HepG2 (cell line): ENCODE measurements around the gene CNPY1. TPM values are rescaled to one million over a fixed set of nuclear protein-coding genes. Genes with fewer than 3 reads are reported as not detected.

Experiments
- ATAC-seq: fragments of 200-7000 bp; cut with Tn5 transposase; 3 replicates; pipeline ENCODE4 v1.9.1; 2020; ENCODE audit warnings: mild to moderate bottlenecking, moderate library complexity
- BruUV-seq: library from RNA; stranded (reverse); fragments of 400-500 nt; replicated peaks from 2 replicates; lab custom pipeline; 2021; lab: Mats Ljungman, UMichigan
- CTCF ChIA-PET: fragments of 300-600 bp; formaldehyde crosslinking; extraction: SDS; loops from one replicate; lab custom pipeline; 2021; ENCODE audit warnings: low total read pairs, inconsistent platforms, low intra/inter-chr PET ratio; lab: Yijun Ruan, JAX
- POLR2A ChIA-PET: fragments of 350-600 bp; sonication (Branson Sonifier 250); formaldehyde crosslinking; loops from one replicate; lab custom pipeline; 2020; ENCODE audit warnings: antibody characterized with exemption, inconsistent platforms; lab: Yijun Ruan, JAX
- DNase-seq: peaks from one replicate; pipeline ENCODE4 v3.0.0-alpha.2; 2015; ENCODE audit warnings: low spot score
- FAIRE-seq: peaks from 3 replicates; lab custom pipeline; 2011; peaks lifted over from hg19 to GRCh38; lab: Jason Lieb, UNC
- H2AFZ ChIP-seq: one replicate; pipeline ENCODE4 v1.6.1; 2011; ENCODE audit warnings: low read length, inconsistent platforms
- H3K27ac ChIP-seq: fragments of 300-600 bp; 3 replicates; pipeline ENCODE4 v1.8.0; 2011; ENCODE audit warnings: mixed run types, mild to moderate bottlenecking, mixed read lengths, low read length, inconsistent platforms; ENCODE audit not compliant: insufficient read depth; ENCODE audit errors: extremely low read length
- H3K27me3 ChIP-seq, 2 experiments: fragments of 200-600 bp in 1 of 2; 2 replicates in 1 of 2; 3 replicates in 1 of 2; pipeline versions ENCODE4 v1.6.0 to v1.8.0; 2011; ENCODE audit warnings: low read length in 2 of 2, mild to moderate bottlenecking in 2 of 2, moderate library complexity in 2 of 2, inconsistent platforms in 1 of 2; ENCODE audit not compliant: insufficient read depth in 2 of 2, control insufficient read depth in 1 of 2
- H3K36me3 ChIP-seq, 2 experiments: fragments of 200-600 bp in 1 of 2; replicated peaks in 1 of 2; 2 replicates in 1 of 2; 3 replicates in 1 of 2; pipeline versions ENCODE4 v1.5.1 to v1.8.0; 2011; ENCODE audit warnings: low read length in 2 of 2, inconsistent platforms in 1 of 2; ENCODE audit not compliant: insufficient read depth in 2 of 2, control insufficient read depth in 1 of 2
- H3K4me1 ChIP-seq: 2 replicates; pipeline ENCODE4 v1.5.1; 2012; ENCODE audit warnings: low read length, inconsistent platforms; ENCODE audit not compliant: insufficient read depth
- H3K4me2 ChIP-seq: 2 replicates; pipeline ENCODE4 v1.6.0; 2011; ENCODE audit warnings: low read depth, low read length, inconsistent platforms
- H3K4me3 ChIP-seq, 3 experiments: fragments of 200-600 bp in 1 of 3; sonication (generic), shearing (Covaris generic) in 1 of 3; replicated peaks in 1 of 3; 2 replicates each; pipeline ENCODE4 v1.5.1; 2011 to 2016; ENCODE audit warnings: low read length in 3 of 3, inconsistent platforms in 2 of 3, low read depth in 2 of 3, mild to moderate bottlenecking in 2 of 3, control low read depth in 1 of 3, mixed read lengths in 1 of 3; ENCODE audit not compliant: insufficient read depth in 1 of 3
- H3K79me2 ChIP-seq: one replicate; pipeline ENCODE4 v1.6.1; 2011; ENCODE audit warnings: low read length, inconsistent platforms; ENCODE audit not compliant: insufficient read depth
- H3K9ac ChIP-seq: 2 replicates; pipeline ENCODE4 v1.6.0; 2011; ENCODE audit warnings: mild to moderate bottlenecking, low read depth, low read length, inconsistent platforms; ENCODE audit not compliant: insufficient read depth
- H3K9me3 ChIP-seq: 2 replicates; pipeline ENCODE4 v1.5.1; 2012; ENCODE audit warnings: mild to moderate bottlenecking, low read length
- H4K20me1 ChIP-seq: 2 replicates; pipeline ENCODE4 v1.6.0; 2011; ENCODE audit warnings: inconsistent platforms, mild to moderate bottlenecking, low read length, moderate library complexity; ENCODE audit not compliant: insufficient read depth
- AKAP8 ChIP-seq: sonication (generic); formaldehyde crosslinking; IDR thresholded peaks from 2 replicates; pipeline ENCODE4 v1.5.1; 2020; ENCODE audit warnings: mild to moderate bottlenecking, missing genetic modification reagents
- ERF ChIP-seq: IDR thresholded peaks from 2 replicates; pipeline ENCODE4 v1.6.1; 2018; ENCODE audit warnings: missing biosample characterization, missing genetic modification reagents
- JUN ChIP-seq: sonication (generic); formaldehyde crosslinking; IDR thresholded peaks from 2 replicates; pipeline ENCODE4 v1.4.0; 2020; ENCODE audit warnings: mild to moderate bottlenecking, missing genetic modification reagents
- LCORL ChIP-seq, 2 experiments: fragments of 450-650 bp in 1 of 2; sonication (generic) in 1 of 2; formaldehyde crosslinking in 1 of 2; IDR thresholded peaks; 2 replicates each; pipeline versions ENCODE4 v1.5.0 to v1.6.1; 2017 to 2020; ENCODE audit warnings: antibody characterized with exemption in 1 of 2, missing genetic modification reagents in 1 of 2
- MAZ ChIP-seq, 2 experiments: sonication (generic) in 1 of 2; formaldehyde crosslinking in 1 of 2; IDR thresholded peaks; 2 replicates each; pipeline versions ENCODE4 v1.5.0 to v1.6.1; 2012 to 2020; ENCODE audit warnings: low read depth in 2 of 2, mild to moderate bottlenecking in 2 of 2, borderline replicate concordance in 1 of 2, improper control_type of control experiment in 1 of 2, low read length in 1 of 2, missing genetic modification reagents in 1 of 2, moderate library complexity in 1 of 2
- PITX1 ChIP-seq: sonication (generic); formaldehyde crosslinking; IDR thresholded peaks from 2 replicates; pipeline ENCODE4 v1.5.1; 2020; ENCODE audit warnings: mild to moderate bottlenecking, missing genetic modification reagents
- RXRB ChIP-seq: IDR thresholded peaks from 2 replicates; pipeline ENCODE4 v1.6.1; 2016; ENCODE audit warnings: borderline replicate concordance, missing genetic modification reagents, missing compliant biosample characterization
- SMAD1 ChIP-seq: sonication (generic); formaldehyde crosslinking; IDR thresholded peaks from 2 replicates; pipeline ENCODE4 v1.4.0; 2020; ENCODE audit warnings: missing genetic modification reagents, low read depth, mild to moderate bottlenecking, borderline replicate concordance
- SNAI1 ChIP-seq: sonication (generic); formaldehyde crosslinking; IDR thresholded peaks from 2 replicates; pipeline ENCODE4 v1.5.0; 2020; ENCODE audit warnings: mild to moderate bottlenecking, missing genetic modification reagents, borderline replicate concordance
- ZNF460 ChIP-seq: sonication (generic); formaldehyde crosslinking; IDR thresholded peaks from 2 replicates; pipeline ENCODE4 v1.5.1; 2020; ENCODE audit warnings: missing genetic modification reagents, mild to moderate bottlenecking, borderline replicate concordance
- ZNF598 ChIP-seq: sonication (generic); formaldehyde crosslinking; IDR thresholded peaks from 2 replicates; pipeline ENCODE4 v1.5.1; 2020; ENCODE audit warnings: mild to moderate bottlenecking, missing genetic modification reagents, borderline replicate concordance
- ZNF747 ChIP-seq: sonication (generic); formaldehyde crosslinking; IDR thresholded peaks from 2 replicates; pipeline ENCODE4 v1.8.1; 2023; ENCODE audit warnings: missing genetic modification reagents, mild to moderate bottlenecking, borderline replicate concordance
- ZNF83 ChIP-seq: sonication (generic); formaldehyde crosslinking; IDR thresholded peaks from 2 replicates; pipeline ENCODE4 v1.4.0; 2020; ENCODE audit warnings: missing genetic modification reagents, mild to moderate bottlenecking, borderline replicate concordance
- ZSCAN22 ChIP-seq: sonication (generic); formaldehyde crosslinking; IDR thresholded peaks from 2 replicates; pipeline ENCODE4 v1.4.0; 2020; ENCODE audit warnings: mild to moderate bottlenecking, missing genetic modification reagents
- WGBS: methylation state at CpG from one replicate; pipeline ENCODE4 v1.1.6; 2017; ENCODE audit warnings: low lambda C conversion rate; 5-methylcytosine and 5-hydroxymethylcytosine counted together
- in situ Hi-C: cut with HindIII; loops from 2 replicates; pipeline ENCODE4 v1.10.0; 2017; ENCODE audit warnings: low pct_unique_long_range_greater_than_20kb; ENCODE audit not compliant: extremely low pct_ligation_motif_present
- intact Hi-C: fragments of 100-400 bp; cut with micrococcal nuclease; formaldehyde crosslinking; loops from one replicate; pipeline ENCODE4 v1.10.0; 2022; ENCODE audit not compliant: unreplicated experiment
- polyA plus RNA-seq, 8 experiments: library from polyadenylated mRNA; depleted of rRNA in 3 of 8; stranded (reverse) in 7 of 8; unstranded in 1 of 8; fragments of >200 nt; fragmentation: Illumina TruSeq in 4 of 8; extraction: Trizol in 4 of 8; gene quantifications; 2 replicates each; pipeline versions ENCODE4 v1.2.1 to v1.2.3, GENCODE V29; 2011 to 2016; ENCODE audit warnings: low read depth in 4 of 8, missing spikeins in 1 of 8, mixed read lengths in 1 of 8; ENCODE audit not compliant: insufficient read depth in 1 of 8
- total RNA-seq, 5 experiments: library from RNA; depleted of rRNA; stranded (reverse); fragments of >200 nt; fragmentation: Illumina TruSeq; extraction: Trizol; gene quantifications; 2 replicates each; pipeline ENCODE4 v1.2.3, GENCODE V29; 2016; ENCODE audit warnings: low read depth in 1 of 5
- TF ChIP-seq, protein P1 (sequence below): conservative IDR thresholded peaks from 2 replicates; pipeline ENCODE4 v1.6.1; 2018; ENCODE audit warnings: missing genetic modification reagents
- TF ChIP-seq, protein P2 (sequence below): sonication (generic); formaldehyde crosslinking; IDR thresholded peaks from 2 replicates; pipeline ENCODE4 v1.4.0; 2020; ENCODE audit warnings: mild to moderate bottlenecking, missing genetic modification reagents
- TF ChIP-seq, protein P3 (sequence below): sonication (generic); formaldehyde crosslinking; IDR thresholded peaks from 2 replicates; pipeline ENCODE4 v1.5.1; 2020; ENCODE audit warnings: mild to moderate bottlenecking, missing genetic modification reagents, borderline replicate concordance

CNPY1 gene
- total and polyA plus RNA-seq, 2 of the 13 experiments (the other 11 are each of a cell fraction or from before 2014, with no cell fraction given): not detected

DNA sequence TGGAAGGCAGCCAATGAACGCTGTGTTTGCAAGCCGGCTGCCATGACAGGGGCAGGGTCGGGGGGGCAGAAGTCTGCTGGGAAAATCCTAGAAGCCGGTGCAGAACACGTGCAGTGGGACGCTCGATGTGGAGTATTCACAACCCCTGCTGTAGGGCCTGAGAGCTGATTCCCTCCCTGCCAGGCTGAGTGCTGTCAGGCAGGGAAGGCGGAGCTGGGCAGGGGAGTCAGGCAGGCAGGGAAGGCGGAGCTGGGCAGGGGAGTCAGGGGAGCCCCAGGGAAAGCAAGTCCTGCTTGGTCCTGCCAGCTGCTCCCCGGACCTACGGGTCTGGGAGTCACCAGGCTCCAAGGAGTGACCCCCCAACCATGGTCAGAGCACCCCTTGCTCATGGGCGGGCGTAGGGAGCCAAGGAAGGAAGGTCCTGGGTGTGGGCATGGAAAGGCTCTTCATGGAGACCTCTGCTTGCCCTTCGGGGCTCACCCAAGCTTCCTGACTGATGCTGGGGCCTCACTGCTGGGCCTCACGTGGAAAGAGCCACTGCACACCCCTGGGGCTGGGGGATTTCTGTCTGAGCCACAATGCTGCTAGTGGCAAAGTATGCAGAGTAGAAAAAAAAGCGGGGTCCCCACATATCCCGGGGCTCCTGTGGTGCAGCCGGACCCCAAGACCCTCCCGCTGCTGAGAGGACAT, 4.2 kb downstream of the CNPY1 start:
- H3K4me3 ChIP-seq: no peak overlapping the region
- H3K9ac ChIP-seq: no peak overlapping the region
- in situ Hi-C loops (no loop called here), intact Hi-C loops (no loop called here)
- CTCF ChIA-PET: no interaction called here
- peaks cover 7 to 72% of the 10 kb centered on the region in 2 experiments; a peak in 3 of 5 replicates for H3K27me3 ChIP-seq
- H3K79me2 ChIP-seq: no peaks in the 10 kb centered on the region
- no peak overlapping the region for H3K27ac ChIP-seq
- no peaks in the 10 kb centered on the region for H4K20me1 ChIP-seq
- H3K4me2 ChIP-seq: no peak overlapping the region
- H3K36me3 ChIP-seq: no peaks in the 10 kb centered on the region
- DNase-seq: no peak
- no peak for FAIRE-seq
- H3K9me3 ChIP-seq: no peaks in the 10 kb centered on the region
- POLR2A ChIA-PET: no interaction called here
- BruUV-seq: no TSS peak
- no peak overlapping the region for H2AFZ ChIP-seq
- WGBS: 49% methylated on average over 10 of the region's 19 CpGs
- no peaks in the 10 kb centered on the region for H3K4me1 ChIP-seq
- no peak for ATAC-seq
- TF ChIP-seq, protein P1, sequence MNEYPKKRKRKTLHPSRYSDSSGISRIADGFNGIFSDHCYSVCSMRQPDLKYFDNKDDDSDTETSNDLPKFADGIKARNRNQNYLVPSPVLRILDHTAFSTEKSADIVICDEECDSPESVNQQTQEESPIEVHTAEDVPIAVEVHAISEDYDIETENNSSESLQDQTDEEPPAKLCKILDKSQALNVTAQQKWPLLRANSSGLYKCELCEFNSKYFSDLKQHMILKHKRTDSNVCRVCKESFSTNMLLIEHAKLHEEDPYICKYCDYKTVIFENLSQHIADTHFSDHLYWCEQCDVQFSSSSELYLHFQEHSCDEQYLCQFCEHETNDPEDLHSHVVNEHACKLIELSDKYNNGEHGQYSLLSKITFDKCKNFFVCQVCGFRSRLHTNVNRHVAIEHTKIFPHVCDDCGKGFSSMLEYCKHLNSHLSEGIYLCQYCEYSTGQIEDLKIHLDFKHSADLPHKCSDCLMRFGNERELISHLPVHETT: no peak
- TF ChIP-seq ERF (CRISPR knock-in tag): no peak
- TF ChIP-seq SNAI1 (CRISPR knock-in tag): no peak
- TF ChIP-seq AKAP8 (CRISPR knock-in tag): no peak
- TF ChIP-seq JUN: no peak
- TF ChIP-seq RXRB (CRISPR knock-in tag): no peak
- TF ChIP-seq, protein P2, sequence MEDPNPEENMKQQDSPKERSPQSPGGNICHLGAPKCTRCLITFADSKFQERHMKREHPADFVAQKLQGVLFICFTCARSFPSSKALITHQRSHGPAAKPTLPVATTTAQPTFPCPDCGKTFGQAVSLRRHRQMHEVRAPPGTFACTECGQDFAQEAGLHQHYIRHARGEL (CRISPR knock-in tag): no peak
- TF ChIP-seq, protein P3, sequence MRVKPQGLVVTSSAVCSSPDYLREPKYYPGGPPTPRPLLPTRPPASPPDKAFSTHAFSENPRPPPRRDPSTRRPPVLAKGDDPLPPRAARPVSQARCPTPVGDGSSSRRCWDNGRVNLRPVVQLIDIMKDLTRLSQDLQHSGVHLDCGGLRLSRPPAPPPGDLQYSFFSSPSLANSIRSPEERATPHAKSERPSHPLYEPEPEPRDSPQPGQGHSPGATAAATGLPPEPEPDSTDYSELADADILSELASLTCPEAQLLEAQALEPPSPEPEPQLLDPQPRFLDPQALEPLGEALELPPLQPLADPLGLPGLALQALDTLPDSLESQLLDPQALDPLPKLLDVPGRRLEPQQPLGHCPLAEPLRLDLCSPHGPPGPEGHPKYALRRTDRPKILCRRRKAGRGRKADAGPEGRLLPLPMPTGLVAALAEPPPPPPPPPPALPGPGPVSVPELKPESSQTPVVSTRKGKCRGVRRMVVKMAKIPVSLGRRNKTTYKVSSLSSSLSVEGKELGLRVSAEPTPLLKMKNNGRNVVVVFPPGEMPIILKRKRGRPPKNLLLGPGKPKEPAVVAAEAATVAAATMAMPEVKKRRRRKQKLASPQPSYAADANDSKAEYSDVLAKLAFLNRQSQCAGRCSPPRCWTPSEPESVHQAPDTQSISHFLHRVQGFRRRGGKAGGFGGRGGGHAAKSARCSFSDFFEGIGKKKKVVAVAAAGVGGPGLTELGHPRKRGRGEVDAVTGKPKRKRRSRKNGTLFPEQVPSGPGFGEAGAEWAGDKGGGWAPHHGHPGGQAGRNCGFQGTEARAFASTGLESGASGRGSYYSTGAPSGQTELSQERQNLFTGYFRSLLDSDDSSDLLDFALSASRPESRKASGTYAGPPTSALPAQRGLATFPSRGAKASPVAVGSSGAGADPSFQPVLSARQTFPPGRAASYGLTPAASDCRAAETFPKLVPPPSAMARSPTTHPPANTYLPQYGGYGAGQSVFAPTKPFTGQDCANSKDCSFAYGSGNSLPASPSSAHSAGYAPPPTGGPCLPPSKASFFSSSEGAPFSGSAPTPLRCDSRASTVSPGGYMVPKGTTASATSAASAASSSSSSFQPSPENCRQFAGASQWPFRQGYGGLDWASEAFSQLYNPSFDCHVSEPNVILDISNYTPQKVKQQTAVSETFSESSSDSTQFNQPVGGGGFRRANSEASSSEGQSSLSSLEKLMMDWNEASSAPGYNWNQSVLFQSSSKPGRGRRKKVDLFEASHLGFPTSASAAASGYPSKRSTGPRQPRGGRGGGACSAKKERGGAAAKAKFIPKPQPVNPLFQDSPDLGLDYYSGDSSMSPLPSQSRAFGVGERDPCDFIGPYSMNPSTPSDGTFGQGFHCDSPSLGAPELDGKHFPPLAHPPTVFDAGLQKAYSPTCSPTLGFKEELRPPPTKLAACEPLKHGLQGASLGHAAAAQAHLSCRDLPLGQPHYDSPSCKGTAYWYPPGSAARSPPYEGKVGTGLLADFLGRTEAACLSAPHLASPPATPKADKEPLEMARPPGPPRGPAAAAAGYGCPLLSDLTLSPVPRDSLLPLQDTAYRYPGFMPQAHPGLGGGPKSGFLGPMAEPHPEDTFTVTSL (CRISPR knock-in tag): no peak
- no peak for TF ChIP-seq LCORL (IDR thresholded peaks at IDR 0.05)
- TF ChIP-seq LCORL (CRISPR knock-in tag; IDR thresholded peaks at IDR 0.05): no peak
- TF ChIP-seq PITX1: no peak
- TF ChIP-seq ZNF747 (CRISPR knock-in tag): no peak
- no peak for TF ChIP-seq ZSCAN22
- TF ChIP-seq ZNF83 (CRISPR knock-in tag): no peak
- no peak for TF ChIP-seq SMAD1 (CRISPR knock-in tag)
- no peak for TF ChIP-seq ZNF598 (CRISPR knock-in tag)
- no peak for TF ChIP-seq ZNF460
- TF ChIP-seq MAZ (IDR thresholded peaks at IDR 0.05; ENCODE audit: borderline replicate concordance, low read depth, low read length): no peak
- no peak for TF ChIP-seq MAZ (CRISPR knock-in tag; IDR thresholded peaks at IDR 0.05; ENCODE audit: low read depth)
